Measurements from ENCODE around the gene IKBKG.

DNA sequence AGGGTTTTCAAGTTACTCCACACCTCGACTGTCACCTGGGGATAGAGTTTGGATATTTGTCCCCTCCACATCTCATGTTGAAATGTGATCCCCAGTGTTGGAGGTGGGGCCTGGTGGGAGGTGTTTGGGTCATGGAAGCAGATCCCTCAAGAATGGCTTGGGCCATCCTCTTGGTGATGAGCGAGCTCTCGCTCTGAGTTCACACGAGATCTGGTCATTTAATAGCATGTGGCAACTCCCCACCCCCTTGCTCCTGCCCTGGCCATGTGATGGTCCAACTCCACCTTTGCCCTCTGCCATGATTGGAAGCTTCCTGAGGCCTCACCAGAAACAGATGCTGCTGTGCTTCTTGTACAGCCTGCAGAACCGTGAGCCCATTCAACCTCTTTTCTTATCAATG is 45.8 kb downstream of the IKBKG start:
- TF ChIP-seq, protein P1, sequence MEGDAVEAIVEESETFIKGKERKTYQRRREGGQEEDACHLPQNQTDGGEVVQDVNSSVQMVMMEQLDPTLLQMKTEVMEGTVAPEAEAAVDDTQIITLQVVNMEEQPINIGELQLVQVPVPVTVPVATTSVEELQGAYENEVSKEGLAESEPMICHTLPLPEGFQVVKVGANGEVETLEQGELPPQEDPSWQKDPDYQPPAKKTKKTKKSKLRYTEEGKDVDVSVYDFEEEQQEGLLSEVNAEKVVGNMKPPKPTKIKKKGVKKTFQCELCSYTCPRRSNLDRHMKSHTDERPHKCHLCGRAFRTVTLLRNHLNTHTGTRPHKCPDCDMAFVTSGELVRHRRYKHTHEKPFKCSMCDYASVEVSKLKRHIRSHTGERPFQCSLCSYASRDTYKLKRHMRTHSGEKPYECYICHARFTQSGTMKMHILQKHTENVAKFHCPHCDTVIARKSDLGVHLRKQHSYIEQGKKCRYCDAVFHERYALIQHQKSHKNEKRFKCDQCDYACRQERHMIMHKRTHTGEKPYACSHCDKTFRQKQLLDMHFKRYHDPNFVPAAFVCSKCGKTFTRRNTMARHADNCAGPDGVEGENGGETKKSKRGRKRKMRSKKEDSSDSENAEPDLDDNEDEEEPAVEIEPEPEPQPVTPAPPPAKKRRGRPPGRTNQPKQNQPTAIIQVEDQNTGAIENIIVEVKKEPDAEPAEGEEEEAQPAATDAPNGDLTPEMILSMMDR (IDR thresholded peaks at IDR 0.05; ENCODE audit: extremely low read depth in 1 of 2, insufficient read depth in 1 of 2, low read depth in 1 of 2, low read length in 2 of 2) = no peak
- TF ChIP-seq EZH2 (IDR thresholded peaks at IDR 0.05; ENCODE audit: borderline replicate concordance, low read depth, low read length, severe bottlenecking) = no peak

Data from endothelial cell of umbilical vein (primary cell).